NCI-H526 (cell line): Measurements from ENCODE around the gene SYNJ2.
A peak's percentile ranks its signal among the peaks of the same experiment; 100 is the strongest.

Experiments
- DNase-seq, 2 experiments: peaks; one replicate each; lab custom pipeline; 2025; lab: John Stamatoyannopoulos, UW

The SYNJ2 gene

GRCh38 chr6:158010591-158011477 lies 29.2 kb downstream of the SYNJ2 start:
- DNase-seq: no peak

GRCh38 chr6:158011478-158011920 lies 29.8 kb downstream of the SYNJ2 start:
- DNase-seq: peak; percentile 80 to 84

- peak; percentile 57 to 71 for DNase-seq
These were observed 30.4 kb downstream of the SYNJ2 start for GRCh38 chr6:158011980-158012566.

GRCh38 chr6:158013904-158014504 lies 32.3 kb downstream of the SYNJ2 start:
- no peak for DNase-seq

- no peak for DNase-seq
These were observed 33.0 kb downstream of the SYNJ2 start for GRCh38 chr6:158014505-158015187.

GRCh38 chr6:158015188-158015506 lies 33.5 kb downstream of the SYNJ2 start:
- DNase-seq: no peak

- no peak for DNase-seq
These were observed 35.1 kb downstream of the SYNJ2 start for GRCh38 chr6:158016571-158017383.

- DNase-seq: no peak
These were observed 36.0 kb downstream of the SYNJ2 start for GRCh38 chr6:158017621-158018040.

- no peak for DNase-seq
These were observed 36.5 kb downstream of the SYNJ2 start for GRCh38 chr6:158018041-158018771.

GRCh38 chr6:158018851-158019361 lies 37.2 kb downstream of the SYNJ2 start:
- no peak for DNase-seq

- no peak for DNase-seq
These were observed 37.8 kb downstream of the SYNJ2 start for GRCh38 chr6:158019416-158019815.

GRCh38 chr6:158020272-158020711 lies 38.6 kb downstream of the SYNJ2 start:
- no peak for DNase-seq

GRCh38 chr6:158020811-158021210 lies 39.1 kb downstream of the SYNJ2 start:
- DNase-seq: no peak

- no peak for DNase-seq
These were observed 39.7 kb downstream of the SYNJ2 start for GRCh38 chr6:158021376-158021775.

- DNase-seq: no peak
These were observed 40.4 kb downstream of the SYNJ2 start for GRCh38 chr6:158021814-158022748.

- no peak for DNase-seq
These were observed 41.3 kb downstream of the SYNJ2 start for GRCh38 chr6:158022749-158023596.

- no peak for DNase-seq
These were observed 41.9 kb downstream of the SYNJ2 start for GRCh38 chr6:158023597-158023939.

GRCh38 chr6:158024566-158025297 lies 43.1 kb downstream of the SYNJ2 start:
- no peak for DNase-seq
